GM12872 (cell line): ENCODE data around the gene DDX1.

Source experiments
- CTCF ChIP-seq: IDR thresholded peaks from 3 replicates; pipeline ENCODE4 v1.5.1; 2011; ENCODE audit warnings: low read depth, mild to moderate bottlenecking, low read length, moderate library complexity; ENCODE audit not compliant: insufficient read depth

The DDX1 gene

GRCh38 chr2:15639323-15640251 lies 47.9 kb downstream of the DDX1 start:
- no peak for TF ChIP-seq CTCF

- TF ChIP-seq CTCF: no peak
Observed at GRCh38 chr2:15640261-15640711, 48.6 kb downstream of the DDX1 start.

GRCh38 chr2:15640784-15641183 lies 49.1 kb downstream of the DDX1 start:
- no peak for TF ChIP-seq CTCF

GRCh38 chr2:15641530-15641982 lies 49.9 kb downstream of the DDX1 start:
- TF ChIP-seq CTCF: no peak

GRCh38 chr2:15642011-15642814 lies 50.5 kb downstream of the DDX1 start:
- TF ChIP-seq CTCF: no peak

GRCh38 chr2:15642815-15643500 lies 51.3 kb downstream of the DDX1 start:
- TF ChIP-seq CTCF: no peak
